ENCODE results near the gene FYTTD1. TPM values are rescaled to one million over a fixed set of nuclear protein-coding genes. Genes with fewer than 3 reads are reported as not detected.

FYTTD1 gene
- polyA plus RNA-seq, 1 donor from 2014 or later, result 87.0 TPM

DNA sequence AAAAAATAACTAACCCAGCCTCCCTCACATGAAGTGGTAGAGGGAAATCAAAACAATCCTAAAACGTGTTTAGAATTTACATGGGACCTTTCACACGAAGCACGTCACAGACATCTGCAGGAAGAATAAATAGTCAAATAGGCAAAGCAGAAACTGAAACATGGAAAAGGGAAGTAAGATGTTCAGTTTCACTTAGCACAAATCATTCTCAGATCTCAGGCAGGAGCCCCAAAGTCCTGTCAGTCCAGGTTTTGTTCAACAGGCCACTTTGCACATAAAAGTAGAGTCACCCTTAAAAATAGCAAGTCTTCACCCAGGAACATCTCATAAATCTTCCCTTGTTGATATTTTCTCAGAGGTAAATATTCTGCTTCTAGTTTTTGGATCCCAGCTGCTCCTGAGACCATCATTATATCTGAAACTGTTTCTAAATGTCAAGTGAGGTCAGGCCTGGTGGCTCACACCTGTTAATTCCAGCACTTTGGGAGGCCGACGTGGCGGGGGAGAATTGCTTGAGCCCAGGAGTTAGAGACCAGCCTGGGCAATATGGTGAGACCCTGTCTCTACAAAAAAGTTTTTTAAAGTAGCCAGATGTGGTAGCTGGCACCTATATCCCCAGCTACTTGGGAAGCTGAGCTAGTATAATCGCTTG, 14.9 kb upstream of the FYTTD1 start:
- H3F3A ChIP-seq (ENCODE audit: insufficient read depth, low read length, poor library complexity, severe bottlenecking), result peaks cover 3% of the 10 kb centered on the region
- no peak overlapping the region for H3K4me3 ChIP-seq (ENCODE audit: low read length)
- H2AFZ ChIP-seq (ENCODE audit: low read depth, low read length), result no peak overlapping the region
- no peaks in the 10 kb centered on the region for H3K27me3 ChIP-seq (ENCODE audit: insufficient read depth, low read depth, low read length)
- H3K9ac ChIP-seq (ENCODE audit: low read length), result no peak overlapping the region
- no peaks in the 10 kb centered on the region for H3K9me3 ChIP-seq (ENCODE audit: low read length)
- TF ChIP-seq TAF1 (IDR thresholded peaks at IDR 0.05; ENCODE audit: low read depth) (no peak), EP300 (conservative IDR thresholded peaks at IDR 0.05; ENCODE audit: poor library complexity, severe bottlenecking) (no peak), EZH2 (IDR thresholded peaks at IDR 0.05; ENCODE audit: borderline replicate concordance, insufficient read depth, low read length, poor library complexity, severe bottlenecking) (no peak), POLR2AphosphoS5 (IDR thresholded peaks at IDR 0.05) (no peak), MXI1 (conservative IDR thresholded peaks at IDR 0.05; ENCODE audit: poor library complexity, severe bottlenecking) (no peak), REST (IDR thresholded peaks at IDR 0.05; ENCODE audit: borderline replicate concordance) (no peak), SMC3 (conservative IDR thresholded peaks at IDR 0.05; ENCODE audit: poor library complexity) (no peak)
- TF ChIP-seq, protein P1, sequence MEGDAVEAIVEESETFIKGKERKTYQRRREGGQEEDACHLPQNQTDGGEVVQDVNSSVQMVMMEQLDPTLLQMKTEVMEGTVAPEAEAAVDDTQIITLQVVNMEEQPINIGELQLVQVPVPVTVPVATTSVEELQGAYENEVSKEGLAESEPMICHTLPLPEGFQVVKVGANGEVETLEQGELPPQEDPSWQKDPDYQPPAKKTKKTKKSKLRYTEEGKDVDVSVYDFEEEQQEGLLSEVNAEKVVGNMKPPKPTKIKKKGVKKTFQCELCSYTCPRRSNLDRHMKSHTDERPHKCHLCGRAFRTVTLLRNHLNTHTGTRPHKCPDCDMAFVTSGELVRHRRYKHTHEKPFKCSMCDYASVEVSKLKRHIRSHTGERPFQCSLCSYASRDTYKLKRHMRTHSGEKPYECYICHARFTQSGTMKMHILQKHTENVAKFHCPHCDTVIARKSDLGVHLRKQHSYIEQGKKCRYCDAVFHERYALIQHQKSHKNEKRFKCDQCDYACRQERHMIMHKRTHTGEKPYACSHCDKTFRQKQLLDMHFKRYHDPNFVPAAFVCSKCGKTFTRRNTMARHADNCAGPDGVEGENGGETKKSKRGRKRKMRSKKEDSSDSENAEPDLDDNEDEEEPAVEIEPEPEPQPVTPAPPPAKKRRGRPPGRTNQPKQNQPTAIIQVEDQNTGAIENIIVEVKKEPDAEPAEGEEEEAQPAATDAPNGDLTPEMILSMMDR (IDR thresholded peaks at IDR 0.05; ENCODE audit: poor library complexity, severe bottlenecking), result no peak
- no peak overlapping the region for H3K27ac ChIP-seq (ENCODE audit: low read length)
- H3K9me2 ChIP-seq (ENCODE audit: insufficient read depth, low read length), result no peaks in the 10 kb centered on the region
- H3K4me2 ChIP-seq (ENCODE audit: low read length), result no peak overlapping the region
- peaks cover 13% of the 10 kb centered on the region for H3K79me2 ChIP-seq (replicated peaks; ENCODE audit: insufficient read depth, low read length)
- H3K36me3 ChIP-seq (ENCODE audit: insufficient read depth, low read length), result no peaks in the 10 kb centered on the region
- no peaks in the 10 kb centered on the region for H4K20me1 ChIP-seq (ENCODE audit: insufficient read depth)

GRCh38 chr3:197736010-197736490, 13.6 kb upstream of the FYTTD1 start:
- Histone ChIP-seq H3K4me2 (ENCODE audit: low read length) (peak overlapping the region; percentile 87), H3K9ac (ENCODE audit: low read length) (peak overlapping the region; percentile 84), H3K36me3 (ENCODE audit: insufficient read depth, low read length) (no peaks in the 10 kb centered on the region), H3K9me2 (ENCODE audit: insufficient read depth, low read length) (no peaks in the 10 kb centered on the region), H4K20me1 (ENCODE audit: insufficient read depth) (no peaks in the 10 kb centered on the region), H3K27ac (ENCODE audit: low read length) (peak overlapping the region; percentile 69), H2AFZ (ENCODE audit: low read depth, low read length) (peak overlapping the region; percentile 76), H3K9me3 (ENCODE audit: low read length) (no peaks in the 10 kb centered on the region), H3K4me3 (ENCODE audit: low read length) (peak overlapping the region; percentile 70), H3K27me3 (ENCODE audit: insufficient read depth, low read depth, low read length) (no peaks in the 10 kb centered on the region), H3K79me2 (replicated peaks; ENCODE audit: insufficient read depth, low read length) (peaks cover 13% of the 10 kb centered on the region), H3F3A (ENCODE audit: insufficient read depth, low read length, poor library complexity, severe bottlenecking) (peaks cover 3% of the 10 kb centered on the region)
- TF ChIP-seq MXI1 (conservative IDR thresholded peaks at IDR 0.05; ENCODE audit: poor library complexity, severe bottlenecking) (no peak), EZH2 (IDR thresholded peaks at IDR 0.05; ENCODE audit: borderline replicate concordance, insufficient read depth, low read length, poor library complexity, severe bottlenecking) (no peak), RAD21 (conservative IDR thresholded peaks at IDR 0.05) (no peak), EP300 (conservative IDR thresholded peaks at IDR 0.05; ENCODE audit: poor library complexity, severe bottlenecking) (no peak), POLR2AphosphoS5 (IDR thresholded peaks at IDR 0.05) (no peak), REST (IDR thresholded peaks at IDR 0.05; ENCODE audit: borderline replicate concordance) (no peak), TAF1 (IDR thresholded peaks at IDR 0.05; ENCODE audit: low read depth) (no peak), SMC3 (conservative IDR thresholded peaks at IDR 0.05; ENCODE audit: poor library complexity) (no peak)
- TF ChIP-seq, protein P1 (IDR thresholded peaks at IDR 0.05; ENCODE audit: poor library complexity, severe bottlenecking), result no peak

All from neural cell (in vitro differentiated cells).